Epidermal melanocyte (primary cell): ENCODE results near the gene DNAH6.
"Not testable (repeated sequence)": the region's sequence is repeated elsewhere in the genome, so short reads cannot be mapped to it uniquely, and the experiment has no call there.

ENCODE experiments used
- DNase-seq: peaks from one replicate; pipeline ENCODE4 v3.0.0; 2011; ENCODE audit warnings: low spot score; ENCODE audit not compliant: insufficient read length

DNAH6 gene

GRCh38 chr2:84865181-84865783, 349.0 kb downstream of the DNAH6 start:
- no peak for DNase-seq

GRCh38 chr2:84866122-84866521, 349.8 kb downstream of the DNAH6 start:
- DNase-seq: no peak

DNA sequence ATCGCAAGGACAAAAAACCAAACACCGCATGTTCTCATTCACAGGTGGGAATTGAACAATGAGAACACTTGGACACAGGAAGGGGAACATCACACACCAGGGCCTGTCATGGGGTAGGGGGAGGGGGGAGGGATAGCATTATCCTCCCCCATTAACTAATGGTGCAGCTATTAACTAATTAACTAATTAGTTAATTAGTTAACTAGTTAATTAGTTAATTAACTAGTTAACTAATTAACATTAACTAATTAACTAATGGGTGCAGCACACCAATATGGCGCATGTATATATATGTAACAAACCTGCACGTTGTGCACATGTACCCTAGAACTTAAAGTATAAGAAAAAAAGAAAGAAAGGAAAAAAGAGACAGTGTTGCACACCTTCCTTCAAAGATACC, 352.0 kb downstream of the DNAH6 start:
- not testable (repeated sequence) for DNase-seq
